AG04449 (cell line): Measurements from ENCODE around the gene KIAA0825.

Experiments used
- CTCF ChIA-PET: fragments of 350-600 bp; formaldehyde crosslinking; extraction: SDS; loops from one replicate; lab custom pipeline; 2021; ENCODE audit warnings: antibody characterized with exemption; lab: Yijun Ruan, JAX
- POLR2A ChIA-PET: fragments of 400-600, 350-600 bp; formaldehyde crosslinking; extraction: SDS; loops from one replicate; lab custom pipeline; 2020; ENCODE audit warnings: antibody characterized with exemption, inconsistent platforms; lab: Yijun Ruan, JAX
- DNase-seq: peaks from one replicate; pipeline ENCODE4 v3.0.0-alpha.2; 2010; ENCODE audit warnings: low read depth, low spot score
- H3K4me3 ChIP-seq: 2 replicates; pipeline ENCODE4 v1.5.1; 2011; ENCODE audit warnings: low read depth, mild to moderate bottlenecking, control low read depth, low read length
- CTCF ChIP-seq: IDR thresholded peaks from one replicate; pipeline ENCODE4 v1.5.1; 2011; ENCODE audit warnings: mild to moderate bottlenecking, moderate library complexity, low read length, control low read depth, inconsistent platforms; ENCODE audit not compliant: insufficient read depth; ENCODE audit errors: missing control alignments

The KIAA0825 gene

DNA sequence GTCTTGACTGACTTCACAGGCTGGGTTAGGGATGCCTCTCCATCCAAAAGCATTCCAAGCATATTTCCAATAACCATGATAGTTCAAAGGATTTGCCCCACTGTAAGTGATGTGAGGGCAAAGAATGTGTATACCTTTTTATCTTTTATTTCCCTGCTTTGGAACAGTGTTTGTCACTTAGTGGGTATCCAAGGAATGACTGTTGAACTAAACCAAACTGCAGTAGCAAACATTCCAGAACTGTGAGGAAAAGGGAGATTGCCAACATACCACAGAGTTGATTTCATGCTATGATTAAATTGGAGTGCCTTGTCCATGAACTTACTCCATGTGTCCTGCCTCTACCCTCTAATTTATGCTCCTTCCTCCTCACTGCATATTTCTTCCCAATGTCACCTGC, 400.0 kb downstream of the KIAA0825 start:
- ChIA-PET POLR2A (no interaction called here), CTCF (no interaction called here)
- H3K4me3 ChIP-seq = no peak overlapping the region
- DNase-seq = peak; percentile 77
- TF ChIP-seq CTCF = no peak

GRCh38 chr5:94217745-94218144, 400.7 kb downstream of the KIAA0825 start:
- POLR2A ChIA-PET = no interaction called here
- CTCF ChIA-PET = no interaction called here
- TF ChIP-seq CTCF = no peak
- no peak for DNase-seq
- H3K4me3 ChIP-seq = no peak overlapping the region

- H3K4me3 ChIP-seq = no peak overlapping the region
- no peak for TF ChIP-seq CTCF
- ChIA-PET POLR2A (no interaction called here), CTCF (no interaction called here)
- no peak for DNase-seq
Measured at GRCh38 chr5:94217216-94217615, 401.2 kb downstream of the KIAA0825 start.

- H3K4me3 ChIP-seq = no peak overlapping the region
- no peak for DNase-seq
- POLR2A ChIA-PET = no interaction called here
- no peak for TF ChIP-seq CTCF
- CTCF ChIA-PET = no interaction called here
Measured at GRCh38 chr5:94212476-94212875, 405.9 kb downstream of the KIAA0825 start.

- H3K4me3 ChIP-seq = no peak overlapping the region
- no peak for DNase-seq
- POLR2A ChIA-PET = no interaction called here
- no peak for TF ChIP-seq CTCF
- CTCF ChIA-PET = interaction anchor here (1.3 kb wide), 1 partner anchor 9 kb away, joined by 5 read pairs; no protein-coding TSS in a partner anchor
Measured at GRCh38 chr5:94209774-94210355, 408.5 kb downstream of the KIAA0825 start.

GRCh38 chr5:94209272-94209671, 409.1 kb downstream of the KIAA0825 start:
- no peak for DNase-seq
- ChIA-PET CTCF (no interaction called here), POLR2A (no interaction called here)
- no peak for TF ChIP-seq CTCF
- H3K4me3 ChIP-seq = no peak overlapping the region
